Measurements from ENCODE around the gene AVPI1. TPM values are rescaled to one million over a fixed set of nuclear protein-coding genes. Genes with fewer than 3 reads are reported as not detected.
A peak's percentile ranks its signal among the peaks of the same experiment; 100 is the strongest.

Gene AVPI1
- total and polyA plus RNA-seq, 2 donors (not counting 3 experiments of a cell fraction or from before 2014, with no cell fraction given): 2.4 to 3.7 TPM

DNA sequence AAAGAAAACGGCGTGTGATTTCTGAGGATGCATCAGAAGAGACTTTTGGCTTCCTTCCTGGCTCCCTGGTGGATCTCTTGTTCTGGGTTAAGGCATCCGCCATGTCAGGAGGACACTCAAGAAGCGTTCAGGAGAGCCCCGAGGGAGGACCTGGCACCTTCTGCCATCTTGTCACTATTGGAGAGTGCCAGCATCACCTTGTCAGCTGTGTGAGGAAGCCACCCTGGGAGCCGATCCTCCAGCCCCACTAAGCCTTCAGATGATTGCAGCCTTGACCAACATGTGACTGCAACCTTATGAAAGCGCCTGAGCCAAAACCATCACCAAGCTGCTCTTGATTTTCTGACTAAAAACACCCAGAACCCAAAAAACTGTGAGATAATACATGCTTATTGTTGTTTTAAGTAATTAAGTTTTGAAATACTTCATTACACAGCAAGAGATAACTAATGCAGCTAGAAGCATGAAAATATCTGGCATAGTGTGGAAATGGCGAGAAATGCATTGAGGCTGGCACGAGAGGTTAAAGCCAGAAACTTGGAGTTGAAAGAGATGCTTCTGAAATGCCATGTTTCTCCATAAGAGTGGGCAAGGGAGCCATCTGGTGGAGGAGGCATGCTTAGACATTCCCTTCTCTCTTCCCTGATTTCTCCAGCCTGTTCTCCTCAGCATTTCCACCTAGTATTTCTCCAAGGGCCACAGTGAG, 44.5 kb upstream of the AVPI1 start:
- Histone ChIP-seq H3K9me1 (replicated peaks; ENCODE audit: control insufficient read depth, extremely low read depth, insufficient read depth, low read length) (no peaks in the 10 kb centered on the region), H3K4me1 (ENCODE audit: control insufficient read depth, extremely low read depth, insufficient read depth, low read length) (peaks cover 6% of the 10 kb centered on the region), H3K4me3 (replicated peaks in 1 of 3; ENCODE audit: insufficient read depth in 1 of 3, low read depth in 1 of 3, low read length in 3 of 3) (no peak overlapping the region), H3K9ac (replicated peaks; ENCODE audit: extremely low read depth, insufficient read depth, low read length) (no peak overlapping the region), H2AFZ (ENCODE audit: low read depth, low read length) (peak overlapping the region; percentile 7), H4K20me1 (replicated peaks; ENCODE audit: control insufficient read depth, extremely low read depth, insufficient read depth, low read length) (no peaks in the 10 kb centered on the region), H3K9me3 (replicated peaks; ENCODE audit: control insufficient read depth, insufficient read depth, low read length) (no peaks in the 10 kb centered on the region), H3K36me3 (ENCODE audit: control insufficient read depth in 2 of 2, extremely low read depth in 1 of 2, insufficient read depth in 2 of 2, low read length in 2 of 2) (no peaks in the 10 kb centered on the region), H3K27me3 (ENCODE audit: control insufficient read depth in 2 of 2, insufficient read depth in 2 of 2, low read length in 2 of 2) (no peaks in the 10 kb centered on the region), H3K27ac (ENCODE audit: insufficient read depth, low read depth, low read length) (no peak overlapping the region), H3K79me2 (ENCODE audit: control insufficient read depth, insufficient read depth, low read length) (no peaks in the 10 kb centered on the region), H3K4me2 (ENCODE audit: insufficient read depth, low read length) (no peak overlapping the region)
- no TSS peak for BruUV-seq (replicated peaks)
- ChIA-PET POLR2A (no interaction called here), CTCF (interaction anchor here (0.8 to 21.8 kb wide), 7 partner anchors 8 to 54 kb away, joined by 3 to 863 read pairs (median 7); partner anchors contain the start of genes AVPI1 and MARVELD1)
- DNase-seq (ENCODE audit: low read depth, low spot score) (peak; percentile 79), FAIRE-seq (peak; percentile 99)
- dilution Hi-C loops (cut with MboI; ENCODE audit: extremely low pct_ligation_motif_present, low sequenced_read_pairs): no loop called here
- intact Hi-C loops (cut with micrococcal nuclease): loop anchor here (1.0 to 10.0 kb wide), 6 partner anchors 22 to 237 kb away; partner anchors contain the start of genes ANKRD2, AVPI1, MMS19 and UBTD1
- TF ChIP-seq MYC (IDR thresholded peaks at IDR 0.05; ENCODE audit: low read depth, low read length) (no peak), CTCF (IDR thresholded peaks at IDR 0.05; ENCODE audit: extremely low read depth in 1 of 2, insufficient read depth in 1 of 2, low read depth in 1 of 2, low read length in 2 of 2) (peak; percentile 82)

DNA sequence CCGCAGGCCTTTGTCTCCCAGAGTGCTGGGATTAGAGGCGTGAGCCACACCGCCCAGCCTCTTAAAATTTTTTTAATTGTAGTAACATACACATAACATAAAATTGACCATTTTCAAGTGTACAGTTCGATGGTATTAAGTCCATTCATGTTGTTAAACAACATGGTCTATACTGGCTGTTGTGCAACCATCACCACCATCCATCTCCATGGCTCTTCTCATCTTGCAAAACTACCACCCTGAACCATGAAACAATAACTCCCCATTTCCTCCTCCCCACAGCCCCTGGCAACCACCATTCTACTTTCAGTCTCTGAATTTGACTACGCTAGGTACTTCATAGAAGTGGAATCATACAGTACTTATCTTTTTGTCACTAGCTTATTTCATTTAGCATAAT, 42.0 kb upstream of the AVPI1 start:
- TF ChIP-seq FOS (IDR thresholded peaks at IDR 0.05; ENCODE audit: borderline replicate concordance, insufficient read depth, low read length) (no peak), POLR2A (IDR thresholded peaks at IDR 0.05; ENCODE audit: low read depth, low read length) (no peak), POLR2AphosphoS5 (IDR thresholded peaks at IDR 0.05; ENCODE audit: insufficient read depth, low read depth, low read length) (no peak), JUN (IDR thresholded peaks at IDR 0.05; ENCODE audit: borderline replicate concordance, insufficient read depth, insufficient read length, low read depth) (no peak), EZH2 (IDR thresholded peaks at IDR 0.05; ENCODE audit: borderline replicate concordance, low read depth, low read length, severe bottlenecking) (no peak)
- intact Hi-C loops (cut with micrococcal nuclease) (no loop called here), dilution Hi-C loops (cut with MboI; ENCODE audit: extremely low pct_ligation_motif_present, low sequenced_read_pairs) (no loop called here)
- Histone ChIP-seq H3K4me3 (replicated peaks in 1 of 3; ENCODE audit: insufficient read depth in 1 of 3, low read depth in 1 of 3, low read length in 3 of 3) (no peak overlapping the region), H3K27ac (ENCODE audit: insufficient read depth, low read depth, low read length) (no peak overlapping the region), H3K79me2 (ENCODE audit: control insufficient read depth, insufficient read depth, low read length) (no peaks in the 10 kb centered on the region), H3K4me2 (ENCODE audit: insufficient read depth, low read length) (no peak overlapping the region), H3K36me3 (ENCODE audit: control insufficient read depth in 2 of 2, extremely low read depth in 1 of 2, insufficient read depth in 2 of 2, low read length in 2 of 2) (no peaks in the 10 kb centered on the region), H3K9me1 (replicated peaks; ENCODE audit: control insufficient read depth, extremely low read depth, insufficient read depth, low read length) (no peaks in the 10 kb centered on the region), H3K27me3 (ENCODE audit: control insufficient read depth in 2 of 2, insufficient read depth in 2 of 2, low read length in 2 of 2) (no peaks in the 10 kb centered on the region), H3K4me1 (ENCODE audit: control insufficient read depth, extremely low read depth, insufficient read depth, low read length) (peaks cover 8% of the 10 kb centered on the region), H3K9me3 (replicated peaks; ENCODE audit: control insufficient read depth, insufficient read depth, low read length) (no peaks in the 10 kb centered on the region), H3K9ac (replicated peaks; ENCODE audit: extremely low read depth, insufficient read depth, low read length) (no peak overlapping the region), H4K20me1 (replicated peaks; ENCODE audit: control insufficient read depth, extremely low read depth, insufficient read depth, low read length) (no peaks in the 10 kb centered on the region), H2AFZ (ENCODE audit: low read depth, low read length) (no peak overlapping the region)
- POLR2A ChIA-PET: no interaction called here
- no TSS peak for BruUV-seq (replicated peaks)
- no peak for FAIRE-seq
- CTCF ChIA-PET: interaction anchor here (2.8 to 21.8 kb wide), 3 partner anchors 19 to 52 kb away, joined by 20 to 863 read pairs (median 58); partner anchors contain the start of genes AVPI1 and MARVELD1
- no peak for DNase-seq (ENCODE audit: low read depth, low spot score)

Measured in endothelial cell of umbilical vein (primary cell).